HG03045 (cell line): ENCODE results near the gene SAFB.

Experiments used
- ATAC-seq: cut with Tn5 transposase; IDR thresholded peaks from one replicate; pipeline ENCODE4 v1.9.1; 2021; ENCODE audit warnings: mild to moderate bottlenecking, moderate library complexity; ENCODE audit not compliant: unreplicated experiment

The SAFB gene

GRCh38 chr19:5624741-5625278 is 1.9 kb downstream of the SAFB start:
- ATAC-seq, result no peak

GRCh38 chr19:5625641-5626040 is 2.8 kb downstream of the SAFB start:
- no peak for ATAC-seq

DNA sequence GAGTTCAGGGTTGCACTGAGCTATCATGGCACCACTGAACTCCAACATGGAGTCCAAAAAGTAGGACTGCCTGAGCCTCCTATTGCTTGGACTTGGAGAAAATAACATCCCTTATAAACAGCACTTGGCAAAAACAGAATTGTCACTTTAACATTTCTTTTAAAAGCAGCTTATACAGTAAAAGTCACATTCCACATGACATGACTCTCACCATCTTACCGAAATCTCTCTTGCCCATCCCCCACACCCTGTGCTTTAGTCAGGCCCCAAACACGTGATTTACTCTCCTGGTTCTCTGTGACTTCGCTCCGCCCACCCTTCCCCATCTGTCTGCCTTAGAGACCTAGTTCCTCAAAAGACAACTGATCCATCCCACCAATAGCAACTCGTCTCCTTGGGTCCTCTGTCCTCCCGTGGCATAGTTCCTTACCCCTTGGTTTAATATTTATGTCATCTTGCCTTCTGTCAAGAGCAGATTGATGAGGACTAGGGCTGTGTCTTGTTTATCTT is 4.6 kb downstream of the SAFB start:
- no peak for ATAC-seq

- ATAC-seq, result no peak
These were observed 5.6 kb downstream of the SAFB start for GRCh38 chr19:5628461-5628860.

GRCh38 chr19:5628919-5629481 is 6.1 kb downstream of the SAFB start:
- no peak for ATAC-seq

DNA sequence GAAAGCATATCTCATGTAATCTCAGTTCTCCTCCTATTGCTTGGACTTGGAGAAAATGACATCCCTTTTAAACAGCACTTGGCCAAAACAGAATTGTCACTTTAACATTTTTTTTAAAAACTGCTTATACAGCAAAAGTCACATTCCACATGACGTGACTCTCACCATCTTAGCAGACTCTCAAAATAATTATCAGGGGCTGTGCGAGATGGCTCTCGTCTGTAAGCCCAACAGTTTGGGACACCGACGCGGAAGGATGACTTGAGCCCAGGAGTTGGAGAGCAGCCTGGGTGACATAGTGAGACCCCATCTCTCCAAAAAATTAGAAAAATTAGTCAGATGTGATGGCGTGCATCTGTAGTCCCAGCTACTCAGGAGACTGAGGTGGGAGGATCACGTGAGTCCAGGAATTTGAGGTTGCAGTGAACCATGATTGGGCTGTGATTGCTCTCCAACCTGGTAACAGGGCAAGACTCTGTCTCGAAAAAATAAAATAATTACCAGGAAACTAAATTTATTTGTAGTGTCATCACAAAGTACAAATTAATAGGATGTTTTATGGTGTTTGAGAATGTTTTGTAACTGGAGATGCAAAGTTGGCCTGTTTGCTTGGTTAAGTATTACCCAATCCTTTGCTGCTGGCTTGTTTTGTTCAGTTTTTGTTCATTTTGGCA is 8.8 kb downstream of the SAFB start:
- ATAC-seq, result no peak

DNA sequence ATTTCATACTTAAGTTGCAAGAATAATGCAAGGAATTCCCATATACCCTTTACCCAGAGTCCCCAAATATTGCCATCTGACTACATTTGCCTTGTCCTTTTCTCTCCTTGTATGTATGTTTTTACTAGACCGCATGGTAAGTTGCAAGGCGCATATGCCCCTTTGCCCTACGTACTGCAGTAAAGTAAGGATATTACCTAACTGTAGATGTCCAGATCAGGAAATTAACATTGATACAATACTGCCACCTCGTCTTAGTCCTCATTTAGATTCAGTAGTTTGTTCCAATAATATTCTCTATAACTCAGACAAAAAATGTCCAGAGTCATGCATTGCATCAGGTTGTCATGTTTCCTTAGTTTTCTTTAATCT is 9.3 kb downstream of the SAFB start:
- ATAC-seq, result no peak

DNA sequence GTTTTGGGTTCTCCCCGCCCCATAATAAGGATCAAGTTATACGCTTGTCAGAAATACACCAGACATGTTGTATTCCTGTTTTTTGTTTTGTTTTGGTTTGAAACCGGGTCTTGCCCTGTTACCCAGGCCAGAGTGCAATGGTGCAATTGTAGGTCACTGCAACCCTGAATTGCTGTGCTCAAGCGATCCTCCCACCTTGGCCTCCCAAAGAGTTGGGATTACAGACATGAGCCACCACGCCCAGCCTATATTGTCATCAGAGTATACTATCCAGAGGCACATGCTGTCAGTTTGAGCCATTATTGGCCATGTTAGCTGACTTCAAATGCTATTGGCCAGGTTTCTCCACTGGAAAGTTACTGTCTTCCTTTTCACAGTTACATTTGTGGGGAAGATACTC is 9.8 kb downstream of the SAFB start:
- no peak for ATAC-seq

- ATAC-seq, result no peak
These were observed 12.5 kb downstream of the SAFB start for GRCh38 chr19:5635427-5635826.

- ATAC-seq, result no peak
These were observed 15.1 kb downstream of the SAFB start for GRCh38 chr19:5637971-5638370.

GRCh38 chr19:5641171-5641570 is 18.3 kb downstream of the SAFB start:
- ATAC-seq, result no peak

DNA sequence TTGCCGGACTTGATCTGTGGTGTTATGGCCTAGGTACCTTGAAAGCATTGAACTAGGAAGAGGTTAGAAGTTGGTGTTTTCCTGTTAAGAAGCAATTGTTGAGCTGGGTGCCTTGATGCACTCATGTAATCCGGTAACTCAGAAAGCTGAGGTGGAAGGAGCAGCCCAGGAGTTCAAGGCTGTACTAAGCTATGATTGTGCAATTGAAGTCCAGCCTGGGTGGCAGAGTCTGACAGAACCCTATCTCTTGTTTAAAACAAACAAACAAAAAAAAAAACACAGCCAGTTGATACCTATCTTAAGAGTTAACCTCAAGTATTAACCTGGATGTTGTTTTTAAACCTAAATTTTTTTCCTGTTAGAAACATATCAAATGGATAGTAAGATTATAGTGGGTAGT is 19.3 kb downstream of the SAFB start:
- ATAC-seq, result no peak

GRCh38 chr19:5643060-5643459 is 20.2 kb downstream of the SAFB start:
- no peak for ATAC-seq

- no peak for ATAC-seq
These were observed 21.2 kb downstream of the SAFB start for GRCh38 chr19:5644037-5644436.

DNA sequence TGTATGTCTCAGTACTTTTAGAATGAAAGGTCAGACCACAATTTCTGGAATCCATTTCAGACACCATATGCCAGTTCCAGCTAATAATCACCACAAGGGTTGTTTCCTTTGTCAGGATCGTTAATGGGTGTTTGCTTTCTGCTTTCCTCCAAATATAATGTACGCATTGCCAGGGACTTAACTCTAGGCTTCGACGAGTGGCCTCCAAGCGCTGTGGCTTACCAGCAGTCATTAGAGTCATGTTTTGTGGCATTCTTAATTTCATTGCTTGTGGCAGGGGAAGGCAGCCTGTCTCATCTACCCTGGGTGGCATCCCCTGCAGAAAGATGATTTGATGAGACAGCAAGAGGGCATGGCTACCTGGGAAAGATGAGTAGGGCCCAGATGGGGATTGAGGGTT is 22.5 kb downstream of the SAFB start:
- no peak for ATAC-seq

DNA sequence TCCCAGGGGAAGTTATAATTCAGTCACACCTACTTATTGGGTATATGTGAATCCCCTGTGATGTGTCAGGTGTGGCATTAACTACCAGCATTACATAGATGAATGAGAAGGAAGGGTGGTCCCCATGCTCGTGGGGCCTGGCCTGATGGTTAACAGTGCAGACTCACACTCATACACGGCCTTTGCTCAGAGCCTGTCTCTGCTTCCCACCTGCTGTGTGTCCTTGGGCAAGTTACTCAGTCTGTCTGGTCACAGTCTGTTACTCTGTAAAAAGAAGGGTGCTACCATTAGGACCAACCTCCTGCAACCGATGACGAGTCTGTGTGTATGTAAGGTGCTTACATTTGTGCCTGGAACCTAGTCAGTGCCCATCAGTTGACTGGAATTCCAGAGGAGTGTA is 23.8 kb downstream of the SAFB start:
- ATAC-seq, result no peak

DNA sequence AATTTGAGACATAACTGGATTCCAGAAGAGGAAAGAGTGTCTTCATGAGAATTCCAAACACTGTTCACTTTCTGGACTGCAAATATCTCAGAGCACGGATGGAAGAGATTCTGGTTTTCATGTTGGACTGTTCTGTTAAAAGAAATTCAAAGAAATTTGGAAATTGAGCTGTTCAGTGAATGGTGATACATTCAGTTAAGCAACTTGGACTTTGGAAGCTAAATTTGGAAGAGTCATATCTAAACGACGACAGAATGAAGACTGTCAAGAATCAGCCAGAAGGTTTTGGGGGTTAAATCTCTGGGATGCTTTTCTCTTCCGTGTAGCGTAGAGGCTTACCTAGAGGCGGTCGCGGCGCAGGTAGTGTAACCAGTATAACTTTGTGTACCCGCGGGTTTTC is 25.6 kb downstream of the SAFB start:
- no peak for ATAC-seq

DNA sequence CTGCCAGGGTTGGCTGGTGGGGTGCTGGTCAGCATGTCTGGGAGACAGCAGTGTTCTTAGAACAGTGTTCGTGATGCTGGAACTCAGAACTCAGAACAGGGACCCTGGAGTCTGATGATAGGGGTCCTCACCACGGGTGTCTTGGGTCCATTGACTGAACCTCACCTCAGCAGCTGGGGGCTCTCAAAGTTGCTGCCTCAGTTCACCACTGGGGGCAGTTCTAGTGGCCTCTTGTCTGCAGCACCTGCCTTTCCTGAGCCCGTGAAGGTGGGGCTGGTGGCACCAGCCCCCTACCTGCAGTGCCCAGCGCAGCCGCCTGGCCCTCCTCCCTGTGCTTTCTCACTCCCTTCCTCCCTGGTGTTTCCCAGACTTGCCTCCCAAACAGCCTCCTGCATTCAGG is 28.5 kb downstream of the SAFB start:
- no peak for ATAC-seq

- ATAC-seq, result no peak
These were observed 29.4 kb downstream of the SAFB start for GRCh38 chr19:5652261-5652660.

DNA sequence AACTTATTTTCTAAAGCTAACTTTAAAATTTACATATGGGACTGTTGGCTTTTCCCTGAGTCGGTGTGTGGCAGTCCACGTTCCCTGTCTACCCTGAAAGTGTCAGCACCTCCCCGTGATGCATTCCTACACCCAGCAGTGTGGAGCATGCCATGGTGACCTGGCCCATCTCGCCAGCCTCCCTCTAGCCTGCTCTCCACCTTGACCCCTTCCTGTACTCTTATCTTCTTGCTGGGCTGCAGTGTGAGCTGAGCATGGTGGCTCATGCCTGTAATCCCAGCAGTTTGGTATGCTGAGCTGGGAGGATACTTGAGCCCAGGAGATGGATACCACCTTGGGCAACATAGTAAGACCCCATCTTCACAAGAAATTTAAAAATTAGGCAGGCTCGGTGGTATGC is 32.0 kb downstream of the SAFB start:
- no peak for ATAC-seq

GRCh38 chr19:5655412-5655811 is 32.5 kb downstream of the SAFB start:
- ATAC-seq, result no peak

GRCh38 chr19:5661483-5661882 is 38.6 kb downstream of the SAFB start:
- no peak for ATAC-seq

DNA sequence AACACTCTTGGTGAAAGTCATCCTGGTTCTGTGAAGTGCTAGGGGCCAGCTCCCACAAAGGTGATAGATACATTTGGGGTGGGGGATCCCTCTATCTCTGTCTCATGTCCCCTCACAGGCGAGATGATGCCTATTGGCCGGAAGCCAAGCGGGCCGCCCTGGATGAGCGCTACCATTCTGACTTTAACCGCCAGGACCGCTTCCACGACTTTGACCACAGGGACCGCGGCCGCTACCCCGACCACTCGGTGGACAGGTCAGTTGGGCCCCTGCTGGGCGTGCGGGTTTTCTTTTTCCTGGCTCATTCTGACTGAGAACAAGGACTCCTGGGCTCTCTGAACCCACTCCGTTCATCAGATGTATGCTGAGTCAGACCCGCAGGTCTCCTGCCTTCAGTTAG is 41.0 kb downstream of the SAFB start:
- no peak for ATAC-seq
